ENCODE results near the gene CNOT3.
A peak's percentile ranks its signal among the peaks of the same experiment; 100 is the strongest.

The CNOT3 gene

GRCh38 chr19:54104998-54105715, 32.4 kb upstream of the CNOT3 start:
- DNase-seq (ENCODE audit: insufficient read length) (no peak), FAIRE-seq (no peak)
- no peak for TF ChIP-seq POLR2A (IDR thresholded peaks at IDR 0.05; ENCODE audit: low read depth, low read length)
- TF ChIP-seq POLR2AphosphoS5 (IDR thresholded peaks at IDR 0.05; ENCODE audit: low read depth, low read length), result no peak
- no peak for TF ChIP-seq TAF1 (IDR thresholded peaks at IDR 0.05; ENCODE audit: borderline replicate concordance, low read depth, low read length)

GRCh38 chr19:54105796-54106195, 31.8 kb upstream of the CNOT3 start:
- TF ChIP-seq POLR2AphosphoS5 (IDR thresholded peaks at IDR 0.05; ENCODE audit: low read depth, low read length) (no peak), TAF1 (IDR thresholded peaks at IDR 0.05; ENCODE audit: borderline replicate concordance, low read depth, low read length) (no peak), POLR2A (IDR thresholded peaks at IDR 0.05; ENCODE audit: low read depth, low read length) (no peak)

GRCh38 chr19:54106716-54107115, 30.8 kb upstream of the CNOT3 start:
- no peak for FAIRE-seq
- no peak for DNase-seq (ENCODE audit: insufficient read length)
- TF ChIP-seq TAF1 (IDR thresholded peaks at IDR 0.05; ENCODE audit: borderline replicate concordance, low read depth, low read length), result no peak
- no peak for TF ChIP-seq POLR2AphosphoS5 (IDR thresholded peaks at IDR 0.05; ENCODE audit: low read depth, low read length)
- TF ChIP-seq POLR2A (IDR thresholded peaks at IDR 0.05; ENCODE audit: low read depth, low read length), result no peak

More at GRCh38 chr19:54105796-54106195, 31.8 kb upstream of the CNOT3 start:
- DNase-seq (ENCODE audit: insufficient read length) (no peak), FAIRE-seq (no peak)

GRCh38 chr19:54107876-54108490, 29.6 kb upstream of the CNOT3 start:
- FAIRE-seq, result no peak

GRCh38 chr19:54108496-54108895, 29.1 kb upstream of the CNOT3 start:
- no peak for TF ChIP-seq POLR2A (IDR thresholded peaks at IDR 0.05; ENCODE audit: low read depth, low read length)
- no peak for FAIRE-seq
- DNase-seq (ENCODE audit: insufficient read length), result no peak

More at GRCh38 chr19:54107876-54108490, 29.6 kb upstream of the CNOT3 start:
- TF ChIP-seq TAF1 (IDR thresholded peaks at IDR 0.05; ENCODE audit: borderline replicate concordance, low read depth, low read length), result no peak
- no peak for TF ChIP-seq POLR2AphosphoS5 (IDR thresholded peaks at IDR 0.05; ENCODE audit: low read depth, low read length)
- no peak for TF ChIP-seq POLR2A (IDR thresholded peaks at IDR 0.05; ENCODE audit: low read depth, low read length)
- no peak for DNase-seq (ENCODE audit: insufficient read length)

- no peak for DNase-seq (ENCODE audit: insufficient read length)
- TF ChIP-seq TAF1 (IDR thresholded peaks at IDR 0.05; ENCODE audit: borderline replicate concordance, low read depth, low read length) (no peak), POLR2A (IDR thresholded peaks at IDR 0.05; ENCODE audit: low read depth, low read length) (no peak), POLR2AphosphoS5 (IDR thresholded peaks at IDR 0.05; ENCODE audit: low read depth, low read length) (no peak)
- no peak for FAIRE-seq
Observed at GRCh38 chr19:54109651-54110050, 27.9 kb upstream of the CNOT3 start.

GRCh38 chr19:54114340-54115108, 23.0 kb upstream of the CNOT3 start:
- no peak for TF ChIP-seq TAF1 (IDR thresholded peaks at IDR 0.05; ENCODE audit: borderline replicate concordance, low read depth, low read length)
- TF ChIP-seq POLR2A (IDR thresholded peaks at IDR 0.05; ENCODE audit: low read depth, low read length), result peak; percentile 33; the same call in 1 of the 2 replicates
- peak; percentile 92 for FAIRE-seq
- DNase-seq (ENCODE audit: insufficient read length), result no peak

GRCh38 chr19:54115109-54116063, 22.2 kb upstream of the CNOT3 start, which contains the start of the genes PRPF31 and TFPT:
Gene PRPF31 (plus strand): TSS chr19:54115754. CDS start chr19:54118279, 2,525 bp downstream.
Gene TFPT (minus strand): TSS chr19:54115657. CDS start chr19:54115269, 388 bp downstream.
- DNase-seq (ENCODE audit: insufficient read length) (peak; percentile 95), FAIRE-seq (peak; percentile 100)
- TF ChIP-seq POLR2A (IDR thresholded peaks at IDR 0.05; ENCODE audit: low read depth, low read length), result peak; percentile 88
- TF ChIP-seq TAF1 (IDR thresholded peaks at IDR 0.05; ENCODE audit: borderline replicate concordance, low read depth, low read length), result peak; percentile 73; the same call in 1 of the 2 replicates
- TF ChIP-seq POLR2AphosphoS5 (IDR thresholded peaks at IDR 0.05; ENCODE audit: low read depth, low read length), result peak; percentile 73

GRCh38 chr19:54121259-54121658, 16.3 kb upstream of the CNOT3 start:
- TF ChIP-seq TAF1 (IDR thresholded peaks at IDR 0.05; ENCODE audit: borderline replicate concordance, low read depth, low read length) (no peak), POLR2A (IDR thresholded peaks at IDR 0.05; ENCODE audit: low read depth, low read length) (no peak), POLR2AphosphoS5 (IDR thresholded peaks at IDR 0.05; ENCODE audit: low read depth, low read length) (no peak)
- no peak for FAIRE-seq

GRCh38 chr19:54123682-54124081, 13.9 kb upstream of the CNOT3 start:
- FAIRE-seq (no peak), DNase-seq (ENCODE audit: insufficient read length) (no peak)
- TF ChIP-seq POLR2A (IDR thresholded peaks at IDR 0.05; ENCODE audit: low read depth, low read length), result no peak
- no peak for TF ChIP-seq TAF1 (IDR thresholded peaks at IDR 0.05; ENCODE audit: borderline replicate concordance, low read depth, low read length)
- TF ChIP-seq POLR2AphosphoS5 (IDR thresholded peaks at IDR 0.05; ENCODE audit: low read depth, low read length), result no peak

More at GRCh38 chr19:54121259-54121658, 16.3 kb upstream of the CNOT3 start:
- no peak for DNase-seq (ENCODE audit: insufficient read length)
